ENCODE data around the gene IKZF5.

The IKZF5 gene

GRCh38 chr10:123008355-123009104, at the start of gene IKZF5, which contains the start of gene ACADSB:
IKZF5 (minus strand) TSS chr10:123008795; CDS start chr10:122998625, 10,170 bp downstream.
ACADSB (plus strand) TSS chr10:123009006; CDS start chr10:123009030, 24 bp downstream.
- peak; percentile 88 to 92 for DNase-seq (ENCODE audit: low read depth in 2 of 2)

DNA sequence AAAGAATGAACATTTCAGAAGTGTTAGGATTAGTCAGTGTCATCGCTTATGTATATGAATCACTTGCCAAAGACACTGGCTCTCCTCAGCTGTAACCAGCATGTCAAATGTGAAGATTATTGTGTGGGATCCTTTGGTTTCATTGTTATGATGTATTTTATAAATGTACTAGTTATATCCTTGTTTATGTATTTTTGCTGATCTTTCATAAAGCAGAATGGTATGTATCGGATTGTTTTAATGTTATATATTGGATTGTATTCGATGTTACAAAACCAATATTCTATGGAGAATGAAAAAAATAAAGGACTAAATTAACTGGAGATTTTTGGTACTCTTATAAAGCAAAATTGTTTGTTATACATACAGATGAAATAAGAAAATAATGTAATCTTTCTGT, 49.4 kb upstream of the IKZF5 start:
- DNase-seq (ENCODE audit: low read depth in 2 of 2), result no peak

DNA sequence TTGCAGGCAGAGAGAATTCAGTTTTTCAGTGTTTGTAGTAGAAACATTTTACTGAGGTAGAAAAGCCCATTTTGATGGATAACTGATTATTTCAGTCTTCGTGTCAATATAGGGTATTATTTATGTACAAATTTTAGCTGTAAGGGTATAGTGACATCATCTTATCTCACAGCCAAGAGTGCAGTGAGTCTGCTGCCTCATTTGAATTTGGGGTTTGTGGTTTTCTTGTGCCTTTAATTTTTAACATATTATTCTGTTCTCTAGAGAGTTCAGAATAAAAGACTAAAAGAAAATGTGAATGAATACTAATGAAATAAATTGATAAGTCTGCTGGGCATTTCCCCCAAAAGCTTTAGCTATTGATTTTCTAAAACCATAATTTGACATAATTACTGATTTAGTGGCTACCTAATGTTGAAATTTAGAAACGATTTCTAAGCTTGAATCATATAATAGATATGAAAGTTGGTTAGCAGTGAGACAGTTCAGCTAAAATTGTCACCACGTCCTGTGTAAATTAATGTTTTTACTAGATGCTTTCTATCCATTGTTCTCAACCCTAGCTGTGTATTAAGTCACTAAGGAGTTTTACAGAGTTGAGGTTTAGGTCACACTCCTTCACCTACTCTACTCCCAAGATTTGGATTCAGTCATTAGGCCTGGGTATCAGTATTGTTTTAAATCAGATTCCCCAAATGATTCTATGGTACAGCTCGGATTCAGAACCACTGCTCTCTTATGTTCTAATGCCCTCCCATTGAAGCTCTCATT, 37.6 kb upstream of the IKZF5 start:
- no peak for DNase-seq (ENCODE audit: low read depth in 2 of 2)

- no peak for DNase-seq (ENCODE audit: low read depth in 2 of 2)
These were observed 35.8 kb upstream of the IKZF5 start for GRCh38 chr10:123044391-123044790.

- DNase-seq (ENCODE audit: low read depth in 2 of 2), result peak in 1 of 2 donors; percentile 16
These were observed 34.9 kb upstream of the IKZF5 start for GRCh38 chr10:123043409-123043925.

- no peak for DNase-seq (ENCODE audit: low read depth in 2 of 2)
These were observed 34.3 kb upstream of the IKZF5 start for GRCh38 chr10:123042708-123043408.

GRCh38 chr10:123039632-123039930, 31.0 kb upstream of the IKZF5 start:
- DNase-seq (ENCODE audit: low read depth in 2 of 2), result no peak

- DNase-seq (ENCODE audit: low read depth in 2 of 2), result no peak
These were observed 30.4 kb upstream of the IKZF5 start for GRCh38 chr10:123038782-123039631.

- DNase-seq (ENCODE audit: low read depth in 2 of 2), result no peak
These were observed 27.0 kb upstream of the IKZF5 start for GRCh38 chr10:123035467-123036086.

- no peak for DNase-seq (ENCODE audit: low read depth in 2 of 2)
These were observed 25.7 kb upstream of the IKZF5 start for GRCh38 chr10:123034332-123034731.

DNA sequence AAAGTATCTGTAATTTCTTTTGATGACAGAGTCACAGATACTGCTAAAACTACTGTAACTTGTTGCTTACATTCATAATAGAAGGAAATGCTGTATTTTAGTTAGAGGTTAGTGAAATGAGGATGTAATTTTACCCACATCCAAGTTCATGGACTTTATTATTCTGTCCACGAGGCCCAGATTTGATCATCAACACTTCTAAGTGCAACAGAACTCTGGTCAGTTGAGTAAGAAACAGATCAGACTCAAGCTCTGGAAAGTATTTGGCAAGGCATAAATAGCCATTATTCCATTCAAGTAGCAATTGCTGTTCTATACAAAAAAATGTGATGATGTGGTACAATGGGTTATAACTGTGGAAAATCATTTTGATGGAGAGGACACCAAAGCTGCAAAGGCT, 22.5 kb upstream of the IKZF5 start:
- no peak for DNase-seq (ENCODE audit: low read depth in 2 of 2)

DNA sequence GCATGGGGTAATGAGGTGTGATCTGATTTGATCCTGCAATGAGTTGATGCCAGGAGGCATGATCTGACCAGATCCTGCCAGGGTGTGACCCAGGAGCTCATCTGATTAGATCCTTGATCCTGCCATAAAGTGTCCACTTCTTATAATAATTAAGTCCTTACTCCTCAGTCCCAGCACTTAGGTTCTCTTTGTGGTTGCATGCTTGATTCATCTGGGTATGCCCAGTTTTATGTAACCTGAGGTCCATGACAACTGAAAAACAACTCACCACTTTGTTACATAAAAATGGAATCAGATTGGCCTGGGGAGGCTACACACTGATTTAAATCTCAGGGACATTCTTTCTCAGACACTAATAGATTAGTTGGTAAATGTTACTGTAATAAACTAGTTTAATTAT, 19.3 kb upstream of the IKZF5 start:
- DNase-seq (ENCODE audit: low read depth in 2 of 2), result no peak

DNA sequence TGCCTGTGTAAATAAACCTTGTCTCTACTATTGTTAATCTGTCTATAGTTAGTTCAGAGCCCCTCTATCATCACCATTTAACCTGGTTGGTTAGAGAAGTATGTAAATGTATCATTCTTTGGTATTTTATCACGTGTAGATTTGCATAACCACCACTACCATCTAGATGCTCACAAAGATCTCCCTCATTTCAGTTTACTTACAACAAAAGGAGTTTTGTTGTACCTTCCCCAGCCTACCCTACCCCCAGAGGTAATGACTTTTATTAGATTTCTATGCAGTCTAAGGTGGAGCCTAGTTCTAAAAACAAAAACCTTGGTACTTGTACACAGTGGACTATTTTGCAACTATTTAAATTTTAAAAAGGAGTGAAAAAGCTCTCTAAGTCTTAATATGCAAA, 17.7 kb upstream of the IKZF5 start:
- no peak for DNase-seq (ENCODE audit: low read depth in 2 of 2)

DNA sequence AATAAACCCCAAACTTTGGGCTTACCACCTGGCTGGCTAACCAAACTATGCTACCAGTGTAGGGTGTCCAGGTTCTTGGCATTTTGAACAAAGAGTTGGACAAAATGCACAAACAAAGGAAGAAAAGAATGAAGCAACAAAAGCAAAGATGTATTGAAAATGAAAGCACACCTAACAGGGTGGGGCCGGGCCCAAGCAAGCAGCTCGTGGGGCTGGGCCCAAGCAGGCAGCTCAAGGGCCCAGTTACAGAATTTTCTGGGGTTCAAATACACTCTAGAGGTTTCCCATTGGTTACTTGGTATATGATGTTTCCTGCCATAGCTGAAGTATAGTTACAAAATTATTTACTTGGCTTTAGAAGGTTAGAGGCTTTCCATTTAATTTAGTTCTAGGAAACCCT, 15.9 kb upstream of the IKZF5 start:
- no peak for DNase-seq (ENCODE audit: low read depth in 2 of 2)

DNA sequence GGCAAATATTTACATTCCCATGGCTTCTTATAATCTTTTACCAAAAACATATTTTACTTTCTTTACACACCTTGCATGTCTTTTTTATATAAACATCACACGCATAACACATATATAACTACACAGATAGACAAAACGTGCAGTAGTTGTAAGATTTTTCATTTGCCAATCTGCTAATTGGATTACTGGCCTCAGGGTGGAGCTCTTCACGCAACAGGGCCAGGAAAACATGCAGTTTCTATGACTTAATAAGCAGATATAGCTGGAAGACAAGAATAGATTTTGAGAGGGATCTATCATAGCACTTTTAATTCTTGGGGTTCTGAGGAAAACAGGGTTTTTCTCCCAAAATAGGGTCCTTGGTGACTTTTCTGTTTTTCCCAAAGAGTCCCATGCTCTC, 12.9 kb upstream of the IKZF5 start:
- DNase-seq (ENCODE audit: low read depth in 2 of 2), result no peak

DNA sequence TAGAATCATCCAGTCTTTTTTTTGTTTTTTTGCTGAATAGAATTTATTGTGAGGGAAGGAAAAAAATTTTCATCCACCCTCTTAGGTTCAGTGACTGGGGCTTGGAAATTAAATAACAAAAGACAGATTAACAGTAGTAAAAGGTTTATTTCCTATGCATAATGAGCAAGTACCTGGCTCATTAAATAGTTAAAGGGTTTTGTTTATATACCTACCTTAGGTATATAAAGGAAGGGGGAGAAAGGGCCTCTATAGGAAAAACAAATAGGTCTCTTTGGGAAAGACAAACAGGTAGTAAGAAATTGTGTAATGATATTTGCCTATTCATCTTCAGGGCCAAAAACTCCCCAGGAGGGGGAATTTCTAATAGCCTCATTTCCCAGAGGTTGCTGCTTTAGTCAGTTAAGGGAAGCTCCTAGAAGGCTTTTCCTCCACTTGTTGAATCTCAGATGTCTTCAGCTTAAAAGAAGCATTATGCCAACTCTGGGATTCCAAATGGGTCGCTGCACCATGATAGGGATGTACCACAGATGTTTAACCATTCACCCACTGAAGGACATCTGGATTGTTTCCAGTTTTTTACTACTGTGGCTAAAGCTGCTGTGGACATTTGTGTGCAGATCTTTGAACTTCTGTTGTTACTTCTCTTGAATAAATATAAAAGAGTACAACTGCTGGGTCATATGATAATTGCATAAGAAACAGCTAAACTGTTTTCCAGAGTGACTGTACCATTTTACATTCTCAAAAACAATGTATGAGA, 11.5 kb upstream of the IKZF5 start:
- no peak for DNase-seq (ENCODE audit: low read depth in 2 of 2)

DNA sequence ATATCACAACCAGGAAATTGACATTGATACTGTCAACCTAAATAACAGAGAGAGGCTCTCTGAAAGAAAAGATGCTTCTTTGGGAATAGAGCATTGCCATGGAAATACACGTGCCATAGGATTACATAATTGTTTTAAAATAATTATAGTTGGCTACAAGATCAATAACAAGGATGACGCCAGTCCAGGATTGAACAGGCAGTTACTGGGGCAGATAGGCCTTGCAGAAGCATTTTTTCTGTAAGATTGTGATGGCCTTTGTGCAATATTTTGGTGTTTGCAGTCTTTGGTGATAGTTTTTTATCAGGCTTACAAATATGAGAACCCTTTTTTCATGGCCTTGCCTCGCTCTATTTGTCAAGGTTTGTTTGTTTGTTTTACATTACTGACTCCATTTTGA, 10.7 kb upstream of the IKZF5 start:
- DNase-seq (ENCODE audit: low read depth in 2 of 2), result no peak

- DNase-seq (ENCODE audit: low read depth in 2 of 2), result no peak
These were observed 9.9 kb upstream of the IKZF5 start for GRCh38 chr10:123018531-123018930.

DNA sequence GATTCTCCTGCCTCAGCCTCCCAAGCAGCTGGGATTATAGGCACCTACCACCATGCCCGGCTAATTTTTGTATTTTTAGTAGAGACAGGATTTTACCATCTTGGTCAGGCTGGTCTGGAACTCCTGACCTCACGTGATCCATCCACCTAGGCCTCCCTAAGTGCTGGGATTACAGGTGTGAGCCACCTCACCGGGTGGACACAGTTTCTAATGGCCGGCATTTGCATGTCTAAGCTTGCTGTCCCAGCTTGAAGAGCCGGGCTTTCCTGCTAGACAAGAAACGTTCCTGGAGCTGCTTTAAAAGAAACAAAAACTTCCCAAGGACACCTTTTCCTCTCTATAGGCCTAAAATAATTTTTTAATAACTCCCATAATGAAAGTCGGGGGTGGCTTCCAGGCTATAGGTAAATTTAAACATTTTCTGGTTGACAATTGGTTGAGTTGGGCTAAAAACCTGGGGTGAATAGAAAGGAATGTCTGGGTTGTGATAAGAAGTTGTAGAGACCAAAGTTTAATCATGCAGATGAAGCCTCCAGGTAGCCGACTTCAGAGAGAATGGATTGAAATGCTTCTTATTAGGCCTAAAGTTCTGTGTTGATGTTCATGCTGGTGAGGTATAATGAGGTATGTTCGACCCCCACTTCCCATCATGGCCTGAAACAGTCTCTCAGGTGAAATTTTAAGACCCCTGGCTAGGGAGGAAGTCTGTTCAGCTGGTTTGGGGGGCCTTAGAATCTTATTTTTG, 9.0 kb upstream of the IKZF5 start:
- no peak for DNase-seq (ENCODE audit: low read depth in 2 of 2)

DNA sequence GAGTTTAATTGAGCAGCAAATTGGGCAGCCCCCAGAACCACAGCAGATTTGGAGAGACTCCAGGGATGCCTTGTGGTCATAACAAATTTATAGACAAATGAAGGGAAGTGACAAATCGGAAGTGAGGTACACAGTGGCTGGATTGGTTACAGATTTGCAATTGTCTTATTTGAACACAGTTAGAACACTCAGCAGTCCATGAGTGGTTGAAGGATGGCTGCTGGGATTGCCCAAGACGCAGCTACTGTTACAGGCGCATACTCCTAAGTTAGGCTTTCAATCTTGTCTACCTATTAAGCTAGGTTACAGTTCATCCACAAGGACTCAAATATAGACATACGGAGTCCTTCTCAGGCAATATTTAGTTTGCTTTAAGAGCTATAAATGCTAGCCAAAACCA, 7.6 kb upstream of the IKZF5 start:
- DNase-seq (ENCODE audit: low read depth in 2 of 2), result no peak
